Measurements from ENCODE around the gene NCR2.
A peak's percentile ranks its signal among the peaks of the same experiment; 100 is the strongest.
"Not testable (repeated sequence)": the region's sequence is repeated elsewhere in the genome, so short reads cannot be mapped to it uniquely, and the experiment has no call there.

Gene NCR2

GRCh38 chr6:41335296-41335695 is at the start of gene NCR2:
Gene NCR2 (plus strand): TSS chr6:41335608. CDS start chr6:41335877, 269 bp downstream.
- DNase-seq (ENCODE audit: low read depth), result no peak

GRCh38 chr6:41286544-41287346 is 48.7 kb upstream of the NCR2 start, which contains the start of gene TREM1:
Gene TREM1 (minus strand): TSS chr6:41286682. CDS start chr6:41286655, 27 bp downstream.
- no peak for DNase-seq (ENCODE audit: low read depth)

- DNase-seq (ENCODE audit: low read depth), result no peak
These were observed 47.2 kb upstream of the NCR2 start for GRCh38 chr6:41288030-41288753.

GRCh38 chr6:41288754-41289129 is 46.7 kb upstream of the NCR2 start:
- DNase-seq (ENCODE audit: low read depth), result no peak

- DNase-seq (ENCODE audit: low read depth), result no peak
These were observed 45.6 kb upstream of the NCR2 start for GRCh38 chr6:41289815-41290214.

GRCh38 chr6:41291717-41292116 is 43.7 kb upstream of the NCR2 start:
- DNase-seq (ENCODE audit: low read depth), result no peak

- no peak for DNase-seq (ENCODE audit: low read depth)
These were observed 41.1 kb upstream of the NCR2 start for GRCh38 chr6:41294214-41294872.

GRCh38 chr6:41297248-41297647 is 38.2 kb upstream of the NCR2 start:
- DNase-seq (ENCODE audit: low read depth), result not testable (repeated sequence)

- DNase-seq (ENCODE audit: low read depth), result no peak
These were observed 36.5 kb upstream of the NCR2 start for GRCh38 chr6:41298785-41299502.

- DNase-seq (ENCODE audit: low read depth), result no peak
These were observed 32.8 kb upstream of the NCR2 start for GRCh38 chr6:41302638-41303037.

- no peak for DNase-seq (ENCODE audit: low read depth)
These were observed 29.1 kb upstream of the NCR2 start for GRCh38 chr6:41306187-41306854.

GRCh38 chr6:41315203-41315602 is 20.2 kb upstream of the NCR2 start:
- DNase-seq (ENCODE audit: low read depth), result no peak

- no peak for DNase-seq (ENCODE audit: low read depth)
These were observed 19.3 kb upstream of the NCR2 start for GRCh38 chr6:41315943-41316620.

- DNase-seq (ENCODE audit: low read depth), result no peak
These were observed 17.2 kb upstream of the NCR2 start for GRCh38 chr6:41318261-41318653.

- peak; percentile 78 for DNase-seq (ENCODE audit: low read depth)
These were observed 16.5 kb upstream of the NCR2 start for GRCh38 chr6:41318654-41319565.

GRCh38 chr6:41321183-41321582 is 14.2 kb upstream of the NCR2 start:
- DNase-seq (ENCODE audit: low read depth), result no peak

GRCh38 chr6:41325446-41326066 is 9.9 kb upstream of the NCR2 start:
- no peak for DNase-seq (ENCODE audit: low read depth)

- DNase-seq (ENCODE audit: low read depth), result no peak
These were observed 9.3 kb upstream of the NCR2 start for GRCh38 chr6:41326092-41326491.

GRCh38 chr6:41327177-41327576 is 8.2 kb upstream of the NCR2 start:
- no peak for DNase-seq (ENCODE audit: low read depth)
